IMR-90 (cell line): Measurements from ENCODE around the gene SLC16A5. TPM values are rescaled to one million over a fixed set of nuclear protein-coding genes. Genes with fewer than 3 reads are reported as not detected.

Experiments
- ATAC-seq: fragments of 200-7000 bp; cut with Tn5 transposase; 2 replicates; pipeline ENCODE4 v1.9.1; 2020; ENCODE audit warnings: low read depth, mild to moderate bottlenecking, moderate library complexity
- BruUV-seq: library from RNA; stranded (reverse); fragments of 400-500 nt; replicated peaks from 2 replicates; lab custom pipeline; 2021; lab: Mats Ljungman, UMichigan
- CTCF ChIA-PET: fragments of 300-600 bp; formaldehyde crosslinking; extraction: SDS; loops from one replicate; lab custom pipeline; 2021; ENCODE audit warnings: antibody characterized with exemption; lab: Yijun Ruan, JAX
- POLR2A ChIA-PET: fragments of 300-600 bp; sonication (Branson Sonifier 250); formaldehyde crosslinking; loops from one replicate; lab custom pipeline; 2022; ENCODE audit warnings: antibody characterized with exemption; ENCODE audit not compliant: unreplicated experiment; lab: Charles Lee
- DNase-seq: peaks from one replicate; pipeline ENCODE4 v3.0.0; 2013
- H2AFZ ChIP-seq: replicated peaks from 2 replicates; pipeline ENCODE3; 2013; ENCODE audit warnings: low read length, mild to moderate bottlenecking; ENCODE audit not compliant: poor library complexity
- H2AK5ac ChIP-seq: 2 replicates; pipeline ENCODE4 v1.6.1; 2013; ENCODE audit warnings: low read depth, low read length, inconsistent platforms
- H2AK9ac ChIP-seq: replicated peaks from 2 replicates; pipeline ENCODE3; 2013; ENCODE audit warnings: mild to moderate bottlenecking, low read depth, low read length, moderate library complexity; ENCODE audit not compliant: poor library complexity
- H2BK120ac ChIP-seq: 2 replicates; pipeline ENCODE4 v1.6.1; 2013; ENCODE audit warnings: low read depth, low read length, inconsistent platforms
- H2BK15ac ChIP-seq: 3 replicates; pipeline ENCODE4 v1.6.1; 2013; ENCODE audit warnings: low read depth, low read length, inconsistent platforms
- H2BK20ac ChIP-seq: 2 replicates; pipeline ENCODE4 v1.6.1; 2013; ENCODE audit warnings: low read depth, mild to moderate bottlenecking, inconsistent platforms, low read length, moderate library complexity
- H2BK5ac ChIP-seq: 2 replicates; pipeline ENCODE4 v1.6.1; 2013; ENCODE audit warnings: mild to moderate bottlenecking, low read depth, low read length, inconsistent platforms; ENCODE audit not compliant: poor library complexity, severe bottlenecking
- H3K14ac ChIP-seq: replicated peaks from 2 replicates; pipeline ENCODE4 v1.6.1; 2013; ENCODE audit warnings: low read depth, low read length, inconsistent platforms
- H3K18ac ChIP-seq: 2 replicates; pipeline ENCODE4 v1.6.1; 2013; ENCODE audit warnings: low read depth, low read length, control low read depth
- H3K23ac ChIP-seq: 2 replicates; pipeline ENCODE4 v1.6.1; 2013; ENCODE audit warnings: low read depth, low read length, inconsistent platforms
- H3K27ac ChIP-seq: 2 replicates; pipeline ENCODE4 v1.5.1; 2013; ENCODE audit warnings: mild to moderate bottlenecking, control low read depth, low read length; ENCODE audit not compliant: insufficient read depth
- H3K27me3 ChIP-seq: 2 replicates; pipeline ENCODE4 v1.6.1; 2013; ENCODE audit warnings: low read length; ENCODE audit not compliant: control insufficient read depth, insufficient read depth
- H3K36me3 ChIP-seq: 2 replicates; pipeline ENCODE4 v1.6.1; 2013; ENCODE audit warnings: low read length, mixed read lengths; ENCODE audit not compliant: control insufficient read depth, insufficient read depth
- H3K4ac ChIP-seq: 2 replicates; pipeline ENCODE4 v1.6.1; 2013; ENCODE audit warnings: low read depth, low read length, inconsistent platforms
- H3K4me1 ChIP-seq: 2 replicates; pipeline ENCODE4 v1.6.1; 2013; ENCODE audit warnings: low read length, mixed read lengths; ENCODE audit not compliant: control insufficient read depth, insufficient read depth
- H3K4me2 ChIP-seq: 2 replicates; pipeline ENCODE4 v1.6.1; 2013; ENCODE audit warnings: low read depth, mild to moderate bottlenecking, control low read depth, low read length, moderate library complexity
- H3K4me3 ChIP-seq: 2 replicates; pipeline ENCODE4 v1.5.1; 2013; ENCODE audit warnings: low read depth, mild to moderate bottlenecking, control low read depth, low read length, moderate library complexity; ENCODE audit not compliant: insufficient read depth
- H3K56ac ChIP-seq: 2 replicates; pipeline ENCODE4 v1.6.1; 2013; ENCODE audit warnings: low read length, inconsistent platforms; ENCODE audit not compliant: insufficient read depth; ENCODE audit errors: extremely low read depth
- H3K79me1 ChIP-seq, 2 experiments: 2 replicates each; pipeline ENCODE4 v1.6.1; 2013; ENCODE audit warnings: low read length in 2 of 2, inconsistent platforms in 1 of 2, low read depth in 1 of 2
- H3K9ac ChIP-seq: 2 replicates; pipeline ENCODE4 v1.6.1; 2013; ENCODE audit warnings: low read depth, low read length, control low read depth
- H3K9me1 ChIP-seq: 2 replicates; pipeline ENCODE4 v1.6.1; 2013; ENCODE audit warnings: low read length, inconsistent platforms; ENCODE audit not compliant: insufficient read depth
- H3K9me3 ChIP-seq: 2 replicates; pipeline ENCODE4 v1.6.1; 2013; ENCODE audit warnings: low read length; ENCODE audit not compliant: control insufficient read depth, insufficient read depth
- H4K20me1 ChIP-seq: 2 replicates; pipeline ENCODE4 v1.6.1; 2013; ENCODE audit warnings: low read length, inconsistent platforms; ENCODE audit not compliant: insufficient read depth
- H4K5ac ChIP-seq: 2 replicates; pipeline ENCODE4 v1.6.1; 2013; ENCODE audit warnings: mild to moderate bottlenecking, low read depth, low read length, control low read depth
- H4K8ac ChIP-seq, 2 experiments: 2 replicates each; pipeline ENCODE4 v1.6.1; 2013; ENCODE audit warnings: low read depth in 2 of 2, low read length in 2 of 2, control low read depth in 1 of 2, inconsistent platforms in 1 of 2
- H4K91ac ChIP-seq: 2 replicates; pipeline ENCODE4 v1.6.1; 2013; ENCODE audit warnings: low read depth, low read length, inconsistent platforms; ENCODE audit not compliant: insufficient read depth
- CTCF ChIP-seq: conservative IDR thresholded peaks from 2 replicates; pipeline ENCODE4 v1.5.1; 2012; ENCODE audit warnings: mild to moderate bottlenecking, low read depth, low read length, improper control_type of control experiment
- ELK1 ChIP-seq: fragments of 150-350 bp; IDR thresholded peaks from 2 replicates; pipeline ENCODE4 v1.6.1; 2016; ENCODE audit warnings: low read depth, mild to moderate bottlenecking, low read length, moderate library complexity, borderline replicate concordance
- MAFK ChIP-seq: IDR thresholded peaks from 2 replicates; pipeline ENCODE4 v1.6.1; 2012; ENCODE audit warnings: low read depth, low read length, improper control_type of control experiment
- RAD21 ChIP-seq: IDR thresholded peaks from 2 replicates; pipeline ENCODE4 v1.6.1; 2012; ENCODE audit warnings: low read length, improper control_type of control experiment
- RFX5 ChIP-seq: IDR thresholded peaks from 2 replicates; pipeline ENCODE4 v1.8.0; 2012; ENCODE audit warnings: low read depth, mild to moderate bottlenecking, low read length, moderate library complexity
- SMC3 ChIP-seq: fragments of 150-350 bp; IDR thresholded peaks from 2 replicates; pipeline ENCODE4 v1.6.1; 2016; ENCODE audit warnings: low read depth, mild to moderate bottlenecking, antibody characterized with exemption, low read length, moderate library complexity
- WGBS, 2 experiments: methylation state at CpG; one replicate each; pipeline versions ENCODE4 v1.1.5 to v1.1.7; 2013; ENCODE audit warnings: missing lambda C conversion rate in 2 of 2; ENCODE audit not compliant: insufficient read length in 1 of 2; ENCODE audit errors: extremely low coverage in 2 of 2; 5-methylcytosine and 5-hydroxymethylcytosine counted together
- dilution Hi-C: fragments of 300-500 bp; cut with HindIII; formaldehyde crosslinking; loops from one replicate; pipeline ENCODE4 v1.14.3; 2018; ENCODE audit warnings: low sequenced_read_pairs; ENCODE audit not compliant: unreplicated experiment
- in situ Hi-C: fragments of 300-500 bp; cut with MboI; formaldehyde crosslinking; loops from 3 replicates; pipeline ENCODE4 v1.14.3; 2019; ENCODE audit warnings: low sequenced_read_pairs, inconsistent platforms, mixed read lengths
- intact Hi-C: fragments of 100-400 bp; cut with micrococcal nuclease; formaldehyde crosslinking; loops from 2 replicates; pipeline ENCODE4 v1.10.0; 2022
- polyA plus RNA-seq, 3 experiments: library from polyadenylated mRNA; depleted of rRNA; stranded (reverse); fragments of >200 nt; gene quantifications; 2 replicates each; pipeline ENCODE4 v1.2.3, GENCODE V29; 2012; ENCODE audit warnings: low replicate concordance in 1 of 3
- total RNA-seq: library from RNA; depleted of rRNA; stranded (reverse); fragments of >200 nt; gene quantifications from 2 replicates; pipeline ENCODE4 v1.2.3, GENCODE V29; 2012

The SLC16A5 gene
- total and polyA plus RNA-seq, 2 of the 4 experiments (the other 2 are of a cell fraction), result 1.8 to 7.1 TPM

- POLR2A ChIA-PET, result no interaction called here
- Histone ChIP-seq H2BK15ac (no peak overlapping the region), H3K9ac (no peak overlapping the region), H2BK20ac (no peak overlapping the region), H3K4me1 (0 out of 2 replicates have a peak, but pooled peaks cover 2% of the 10 kb centered on the region), H2BK120ac (no peak overlapping the region), H3K4me2 (no peak overlapping the region), H3K9me3 (no peaks in the 10 kb centered on the region), H3K36me3 (peaks cover 4% of the 10 kb centered on the region; the same call in 1 of the 2 replicates), H2AFZ (no peak overlapping the region), H3K4me3 (no peak overlapping the region), H3K27me3 (peaks cover 2% of the 10 kb centered on the region; the same call in 1 of the 2 replicates), H4K8ac (no peak overlapping the region), H3K9me1 (0 out of 2 replicates have a peak, but pooled peaks cover 1% of the 10 kb centered on the region), H4K5ac (no peak overlapping the region), H3K4ac (no peak overlapping the region), H3K23ac (no peak overlapping the region), H3K14ac (no peak overlapping the region), H4K91ac (no peak overlapping the region), H4K20me1 (no peaks in the 10 kb centered on the region; the same call in 1 of the 2 replicates), H3K56ac (no peak overlapping the region), H3K27ac (no peak overlapping the region), H2BK5ac (no peak overlapping the region), H3K79me1 (peaks cover 4 to 6% of the 10 kb centered on the region in 2 experiments), H2AK5ac (no peak overlapping the region), H2AK9ac (no peak overlapping the region), H3K18ac (no peak overlapping the region)
- no peak for TF ChIP-seq MAFK
- no peak for TF ChIP-seq ELK1
- TF ChIP-seq SMC3, result peak; percentile 31
- peak; percentile 55 for TF ChIP-seq RAD21
- TF ChIP-seq RFX5, result no peak
- TF ChIP-seq CTCF, result peak; percentile 65
- DNase-seq (peak; percentile 40), ATAC-seq (peak; percentile 70)
- dilution Hi-C loops (no loop called here), in situ Hi-C loops (no loop called here), intact Hi-C loops (loop anchor here (5.0 kb wide), 1 partner anchor 33 kb away; no protein-coding TSS in a partner anchor)
- CTCF ChIA-PET, result interaction anchor here (0.6 to 2.8 kb wide), 9 partner anchors 9 to 46 kb away, joined by 3 to 17 read pairs (median 4); no protein-coding TSS in a partner anchor
- no TSS peak for BruUV-seq
- WGBS, 2 experiments, result 62% methylated on average over 5 of the region's 20 CpGs; no CpG with 5 or more reads in 1 of the 2 experiments
Measured at GRCh38 chr17:75105126-75106080, 17.6 kb downstream of the SLC16A5 start.
